NCI-H128 (cell line): ENCODE results near the gene ZRANB3.
A peak's percentile ranks its signal among the peaks of the same experiment; 100 is the strongest.

Source experiments
- DNase-seq: peaks from one replicate; lab custom pipeline; 2025; ENCODE audit not compliant: unreplicated experiment; lab: John Stamatoyannopoulos, UW

ZRANB3 gene

DNA sequence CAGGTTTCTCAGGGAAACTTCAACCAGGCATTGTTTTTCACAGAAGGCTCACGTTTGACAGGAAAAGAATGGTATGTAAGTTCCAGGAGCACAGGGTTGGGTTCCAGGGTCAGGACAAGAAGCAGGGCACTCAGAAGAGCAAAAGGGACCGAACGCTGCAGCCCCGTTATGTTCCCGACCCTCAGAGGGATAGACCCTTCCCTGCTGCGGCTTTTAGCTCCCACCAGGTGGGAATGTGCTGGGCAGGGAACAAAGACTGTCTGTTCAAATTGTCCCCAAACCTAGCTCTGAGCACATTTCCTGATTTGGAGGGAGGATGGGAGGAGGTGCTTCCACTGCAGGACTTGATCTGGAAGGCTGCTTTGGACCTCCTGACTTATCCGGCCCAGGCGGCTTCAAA, 348.8 kb downstream of the ZRANB3 start:
- no peak for DNase-seq

DNA sequence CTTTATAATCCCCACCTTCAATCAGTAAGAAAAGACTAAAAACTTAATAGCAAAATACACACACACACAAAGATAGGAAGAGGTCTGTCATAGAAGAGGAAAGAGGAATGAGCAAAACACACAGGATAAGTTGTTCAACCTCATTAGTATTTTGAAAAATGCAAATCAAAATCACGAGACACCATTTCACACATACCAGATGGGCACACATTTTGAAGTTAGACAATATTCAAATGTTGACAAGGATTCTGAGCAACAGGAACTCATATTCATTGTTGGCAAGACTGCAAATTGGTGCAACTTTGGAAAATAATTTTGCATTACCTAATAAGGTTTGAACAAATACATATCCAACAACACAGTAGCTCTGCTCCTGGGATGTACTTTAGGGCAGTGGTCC, 351.3 kb downstream of the ZRANB3 start:
- no peak for DNase-seq

GRCh38 chr2:135175177-135175576, 355.8 kb downstream of the ZRANB3 start:
- DNase-seq = peak; percentile 14

GRCh38 chr2:135174810-135175093, 356.3 kb downstream of the ZRANB3 start:
- DNase-seq = no peak

GRCh38 chr2:135174049-135174809, 356.8 kb downstream of the ZRANB3 start:
- no peak for DNase-seq

DNA sequence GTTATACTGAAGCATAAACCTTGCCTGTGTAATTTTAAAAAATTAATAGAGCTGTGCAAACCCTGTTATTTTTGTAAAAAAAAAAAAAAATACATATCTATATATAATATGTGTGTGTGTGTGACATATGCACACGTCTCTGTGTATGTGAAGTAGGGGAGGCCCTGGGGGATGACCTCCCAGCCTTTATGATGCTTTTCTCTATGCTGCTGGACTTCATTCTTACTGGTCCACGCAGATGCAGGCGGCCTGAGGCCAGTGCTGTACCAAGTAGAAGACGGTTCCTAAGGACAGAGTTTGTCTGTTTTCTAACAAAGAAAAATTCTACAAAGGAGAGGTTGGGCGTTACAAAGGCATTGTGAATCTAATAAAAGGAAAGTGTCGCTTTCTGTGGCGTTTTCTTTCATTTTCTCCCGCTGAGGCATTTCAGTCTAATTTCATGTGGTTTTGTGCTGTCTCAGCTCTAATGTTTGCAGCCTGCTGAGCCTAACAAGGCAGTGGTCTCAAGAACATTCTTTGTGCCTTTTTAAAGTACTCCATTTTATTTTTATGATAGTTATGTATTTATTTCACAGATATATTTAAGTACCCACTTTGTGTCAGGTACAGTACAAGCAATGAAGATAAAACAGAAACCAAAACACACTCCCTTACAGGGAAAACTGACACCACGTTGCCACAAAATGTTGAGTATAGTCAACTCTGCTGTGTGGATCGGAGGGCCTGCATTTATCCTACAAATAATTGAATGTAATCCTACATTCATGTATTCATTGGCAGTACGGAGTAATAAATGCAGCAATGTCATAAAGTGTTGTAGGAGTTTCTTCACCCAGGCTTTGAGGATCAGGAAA, 360.9 kb downstream of the ZRANB3 start:
- no peak for DNase-seq

DNA sequence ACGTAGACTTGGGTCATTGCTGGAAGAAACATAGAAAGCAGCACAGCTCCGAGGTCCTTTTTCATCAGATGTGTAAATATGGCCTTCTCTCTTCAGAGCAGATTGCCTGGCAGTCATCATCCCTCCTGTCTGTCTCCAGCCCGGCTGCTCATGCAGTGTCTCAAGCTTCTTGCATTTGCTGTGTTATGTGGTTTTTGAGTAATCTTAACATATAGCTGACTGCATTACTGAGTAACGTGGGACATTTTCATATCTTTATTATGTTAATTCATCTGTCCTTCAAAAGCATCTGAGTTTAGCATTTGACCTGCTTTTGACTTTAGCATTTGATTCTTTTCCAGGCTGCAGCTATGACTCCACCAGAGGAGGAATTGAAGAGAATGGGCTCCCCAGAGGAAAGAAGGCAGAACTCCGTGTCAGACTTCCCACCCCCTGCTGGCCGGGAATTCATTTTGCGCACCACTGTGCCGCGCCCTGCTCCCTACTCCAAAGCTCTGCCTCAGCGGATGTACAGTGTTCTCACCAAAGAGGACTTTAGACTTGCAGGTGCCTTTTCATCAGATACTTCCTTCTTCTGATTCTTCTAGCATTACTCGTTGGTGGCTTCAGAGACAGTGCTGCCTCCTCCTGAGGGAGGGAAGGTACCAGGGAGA, 362.7 kb downstream of the ZRANB3 start:
- no peak for DNase-seq

DNA sequence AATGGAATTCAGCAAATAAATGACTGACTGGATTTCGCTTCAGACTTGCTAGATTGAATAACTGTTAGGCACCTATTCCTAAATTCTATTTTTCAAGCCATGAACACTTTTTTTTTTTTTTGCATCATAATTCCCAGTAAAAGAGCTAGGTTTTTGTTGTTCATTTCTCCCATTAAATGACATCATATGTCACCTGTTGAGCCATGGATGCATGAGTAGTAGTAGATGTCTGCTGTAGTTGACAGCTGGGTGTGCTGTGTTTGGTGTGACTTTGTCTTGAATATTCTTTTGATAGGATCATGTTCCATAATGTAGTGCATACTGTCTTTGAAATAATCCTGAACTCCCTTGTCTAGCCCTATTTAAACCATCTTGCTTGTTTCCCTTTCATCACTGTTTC, 363.7 kb downstream of the ZRANB3 start:
- no peak for DNase-seq

DNA sequence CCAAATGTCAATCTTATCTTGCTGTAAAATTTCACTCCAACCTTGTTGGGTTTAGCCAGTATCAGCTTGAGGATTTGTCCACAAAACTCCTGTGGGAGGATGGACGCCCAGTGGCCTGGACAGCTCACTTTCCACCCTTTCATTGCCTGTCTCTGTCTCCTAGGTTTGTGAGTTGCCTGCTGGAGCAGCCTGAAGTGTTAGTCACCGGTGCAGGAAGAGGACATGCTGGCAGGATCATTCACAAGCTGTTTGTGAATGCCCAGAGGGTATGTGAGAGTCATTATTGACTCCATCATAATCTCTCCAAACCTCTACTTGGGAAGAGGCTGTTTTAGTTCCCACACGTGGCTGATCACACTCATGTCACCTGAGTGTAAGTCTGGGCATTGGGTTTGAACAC, 366.6 kb downstream of the ZRANB3 start:
- no peak for DNase-seq

- DNase-seq = no peak
Measured at GRCh38 chr2:135163901-135164300, 367.1 kb downstream of the ZRANB3 start.

GRCh38 chr2:135163306-135163705, 367.7 kb downstream of the ZRANB3 start:
- DNase-seq = no peak

GRCh38 chr2:135162786-135163185, 368.2 kb downstream of the ZRANB3 start:
- no peak for DNase-seq

- DNase-seq = no peak
Measured at GRCh38 chr2:135162377-135162776, 368.6 kb downstream of the ZRANB3 start.

GRCh38 chr2:135159191-135159590, 371.8 kb downstream of the ZRANB3 start:
- no peak for DNase-seq

DNA sequence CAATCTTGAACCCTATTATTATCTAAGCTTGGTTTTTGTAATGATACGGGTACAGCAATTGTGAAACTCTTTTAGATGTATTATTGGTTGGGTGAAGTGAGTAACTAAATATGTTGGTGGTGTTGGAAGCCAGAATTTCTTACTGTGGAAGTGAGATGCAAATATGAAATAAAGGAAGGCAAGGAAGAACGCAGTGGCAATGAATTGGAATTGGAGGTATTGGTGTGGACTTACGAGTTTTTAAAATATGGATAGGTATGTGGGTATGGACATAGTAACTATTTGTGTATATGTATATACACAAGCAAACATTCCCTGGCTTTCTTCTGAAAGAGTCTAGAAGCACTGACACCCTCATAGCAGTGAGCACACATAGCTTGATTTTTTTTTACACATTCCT, 373.2 kb downstream of the ZRANB3 start:
- DNase-seq = no peak

GRCh38 chr2:135154962-135155361, 376.1 kb downstream of the ZRANB3 start:
- DNase-seq = no peak

DNA sequence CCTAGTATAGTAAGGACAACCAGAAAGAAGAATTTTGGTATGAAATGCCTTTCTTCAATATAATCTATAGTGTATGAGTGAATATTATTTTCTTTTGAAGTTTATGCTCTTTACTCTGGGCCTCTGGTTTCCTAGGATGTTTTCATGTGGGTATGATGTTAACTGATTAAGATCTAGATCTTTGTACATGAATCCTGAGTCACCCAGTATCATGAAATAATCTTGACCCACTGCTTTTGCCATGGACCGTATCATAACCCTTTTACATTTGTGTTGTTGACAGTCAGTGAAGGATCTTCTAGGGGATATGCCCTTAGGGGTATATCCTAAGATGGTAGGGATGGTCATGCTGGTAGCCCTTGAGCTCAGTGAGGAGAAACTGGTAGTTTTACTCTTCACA, 378.7 kb downstream of the ZRANB3 start:
- DNase-seq = no peak

DNA sequence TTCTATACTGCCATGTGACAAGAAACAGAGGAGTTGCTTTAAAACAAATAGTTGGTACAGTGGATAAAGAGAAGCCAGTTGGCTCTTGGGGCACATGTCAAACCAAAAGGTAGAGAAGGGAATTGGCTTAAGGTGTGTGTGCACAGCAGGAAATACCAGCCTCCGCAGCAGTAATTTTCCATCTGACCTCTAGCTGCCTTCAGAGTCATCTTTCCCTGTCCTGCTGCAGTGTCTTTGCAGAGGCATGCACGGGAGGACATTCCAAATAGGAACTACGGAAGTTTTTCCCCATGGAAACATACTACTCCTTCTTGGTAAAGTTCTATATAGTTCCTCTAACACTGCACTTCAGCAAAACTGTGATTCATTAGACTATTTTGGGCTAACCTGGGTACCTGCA, 379.4 kb downstream of the ZRANB3 start:
- DNase-seq = no peak

GRCh38 chr2:135150725-135151124, 380.3 kb downstream of the ZRANB3 start:
- no peak for DNase-seq

GRCh38 chr2:135149251-135149650, 381.8 kb downstream of the ZRANB3 start:
- no peak for DNase-seq

- DNase-seq = no peak
Measured at GRCh38 chr2:135144343-135144742, 386.7 kb downstream of the ZRANB3 start.

DNA sequence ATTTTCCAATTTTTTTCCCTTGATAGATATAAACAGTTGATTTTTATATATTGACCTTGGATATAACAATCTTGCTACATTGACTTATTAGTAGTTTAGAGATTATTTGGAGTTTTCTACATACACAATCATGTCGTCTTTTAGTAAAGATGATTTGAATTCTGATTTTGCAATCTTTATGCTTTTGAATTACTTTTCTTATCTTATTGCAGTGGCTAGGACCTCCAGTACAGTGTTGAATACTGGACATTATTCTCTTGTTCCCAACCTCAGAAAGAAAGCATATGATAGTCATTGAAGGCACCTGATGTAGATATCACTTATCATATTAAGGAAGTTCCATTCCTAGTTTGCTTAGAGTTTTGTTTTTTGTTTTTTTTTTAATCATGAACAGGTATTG, 388.7 kb downstream of the ZRANB3 start:
- DNase-seq = no peak
